HepG2 (cell line): ENCODE data around the gene SNX15.
A peak's percentile ranks its signal among the peaks of the same experiment; 100 is the strongest.

Experiments used
- CTCF ChIP-seq: sonication (generic); formaldehyde crosslinking; IDR thresholded peaks from 2 replicates; pipeline ENCODE4 v1.5.0; 2020; ENCODE audit warnings: mild to moderate bottlenecking, missing genetic modification reagents, moderate library complexity
- GTF2F1 ChIP-seq: fragments of 150-350 bp; IDR thresholded peaks from 2 replicates; pipeline ENCODE4 v1.6.1; 2014; ENCODE audit warnings: low read length
- HDAC6 ChIP-seq: fragments of 200-600 bp; sonication (generic); IDR thresholded peaks from 2 replicates; pipeline ENCODE4 v1.7.0; 2017; ENCODE audit warnings: mild to moderate bottlenecking, antibody characterized with exemption, low read length, low read depth
- THAP8 ChIP-seq: sonication (generic); formaldehyde crosslinking; IDR thresholded peaks from 2 replicates; pipeline ENCODE4 v1.5.1; 2020; ENCODE audit warnings: missing genetic modification reagents, mild to moderate bottlenecking, borderline replicate concordance
- ZNF75D ChIP-seq: sonication (generic); formaldehyde crosslinking; IDR thresholded peaks from 2 replicates; pipeline ENCODE4 v1.8.1; 2023; ENCODE audit warnings: missing genetic modification reagents, mild to moderate bottlenecking, borderline replicate concordance

- TF ChIP-seq CTCF (CRISPR knock-in tag) (peak; percentile 86), THAP8 (CRISPR knock-in tag) (no peak), HDAC6 (no peak), ZNF75D (CRISPR knock-in tag) (no peak), GTF2F1 (no peak)
These were observed 50.9 kb downstream of the SNX15 start for GRCh38 chr11:65078151-65078550.
